Testis (tissue), 2 donors: ENCODE data around the gene CENPM.

Experiments used
- POLR2A ChIP-seq: fragments of 450-650 bp; IDR thresholded peaks from one replicate; pipeline ENCODE4 v1.6.1; 2017; ENCODE audit warnings: antibody characterized with exemption, mild to moderate bottlenecking, moderate library complexity
- TF ChIP-seq, protein P1 (sequence below), 3 experiments: fragments of 450-650 bp in 2 of 3; fragments of 200-600 bp in 1 of 3; sonication (generic) in 1 of 3; IDR thresholded peaks; one replicate each; pipeline ENCODE4 v1.5.1; 2016 to 2019; ENCODE audit warnings: antibody characterized with exemption in 3 of 3, mild to moderate bottlenecking in 2 of 3, moderate library complexity in 1 of 3

DNA sequence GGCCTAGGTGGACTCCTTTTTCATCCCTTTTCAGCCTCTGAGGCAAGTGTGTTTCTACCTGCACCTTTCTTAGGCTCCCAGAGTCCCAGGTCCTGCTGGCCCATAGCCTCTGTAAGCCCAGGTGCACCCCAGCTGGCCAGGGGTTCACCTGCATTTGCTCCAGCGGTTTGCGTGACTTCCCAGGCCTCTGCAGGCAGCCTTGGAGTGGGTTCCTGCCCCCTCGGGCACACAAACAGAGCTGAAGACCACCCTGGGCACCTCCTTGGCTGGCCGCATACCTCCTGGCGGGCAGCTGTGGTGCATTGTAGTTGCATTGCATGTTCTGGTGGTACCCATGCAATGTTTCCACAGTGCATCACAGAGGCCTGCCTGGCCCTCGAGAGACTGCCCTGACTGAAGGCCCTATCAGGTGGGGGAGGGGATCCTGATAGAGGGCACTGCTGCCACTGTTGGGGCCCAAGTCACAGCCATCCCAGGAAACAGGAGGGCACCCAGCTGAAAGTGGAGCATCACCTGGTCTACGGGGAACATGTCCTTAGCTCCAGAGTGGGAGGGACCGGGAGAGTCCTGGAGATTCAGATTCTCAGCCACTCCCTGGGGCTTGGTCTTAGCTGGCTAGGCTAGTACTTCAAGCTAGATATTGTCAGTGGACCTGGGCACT, 46.2 kb downstream of the CENPM start:
- TF ChIP-seq, protein P1, sequence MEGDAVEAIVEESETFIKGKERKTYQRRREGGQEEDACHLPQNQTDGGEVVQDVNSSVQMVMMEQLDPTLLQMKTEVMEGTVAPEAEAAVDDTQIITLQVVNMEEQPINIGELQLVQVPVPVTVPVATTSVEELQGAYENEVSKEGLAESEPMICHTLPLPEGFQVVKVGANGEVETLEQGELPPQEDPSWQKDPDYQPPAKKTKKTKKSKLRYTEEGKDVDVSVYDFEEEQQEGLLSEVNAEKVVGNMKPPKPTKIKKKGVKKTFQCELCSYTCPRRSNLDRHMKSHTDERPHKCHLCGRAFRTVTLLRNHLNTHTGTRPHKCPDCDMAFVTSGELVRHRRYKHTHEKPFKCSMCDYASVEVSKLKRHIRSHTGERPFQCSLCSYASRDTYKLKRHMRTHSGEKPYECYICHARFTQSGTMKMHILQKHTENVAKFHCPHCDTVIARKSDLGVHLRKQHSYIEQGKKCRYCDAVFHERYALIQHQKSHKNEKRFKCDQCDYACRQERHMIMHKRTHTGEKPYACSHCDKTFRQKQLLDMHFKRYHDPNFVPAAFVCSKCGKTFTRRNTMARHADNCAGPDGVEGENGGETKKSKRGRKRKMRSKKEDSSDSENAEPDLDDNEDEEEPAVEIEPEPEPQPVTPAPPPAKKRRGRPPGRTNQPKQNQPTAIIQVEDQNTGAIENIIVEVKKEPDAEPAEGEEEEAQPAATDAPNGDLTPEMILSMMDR (IDR thresholded peaks at IDR 0.05) = no peak
- no peak for TF ChIP-seq POLR2A
